ENCODE results near the gene GRP. TPM values are rescaled to one million over a fixed set of nuclear protein-coding genes. Genes with fewer than 3 reads are reported as not detected.

GRP gene
- polyA plus RNA-seq, 3 donors, result not detected

- Histone ChIP-seq H3K4me2 (replicated peaks; ENCODE audit: extremely low read depth, low read length, poor library complexity, severe bottlenecking) (no peak overlapping the region), H3K79me2 (ENCODE audit: insufficient read depth, low read length) (no peaks in the 10 kb centered on the region), H3K9me3 (replicated peaks in 1 of 2; ENCODE audit: control insufficient read depth in 1 of 2, insufficient read depth in 1 of 2, low read length in 2 of 2) (peaks cover 16 to 22% of the 10 kb centered on the region in 2 donors), H3K36me3 (replicated peaks in 1 of 2; ENCODE audit: control insufficient read depth in 1 of 2, insufficient read depth in 2 of 2, low read length in 2 of 2) (no peaks in the 10 kb centered on the region), H3K27ac (ENCODE audit: low read depth in 1 of 2, low read length in 2 of 2) (no peak overlapping the region), H2AFZ (ENCODE audit: insufficient read depth, low read depth, low read length, poor library complexity, severe bottlenecking) (no peak overlapping the region), H3K4me1 (ENCODE audit: control insufficient read depth in 1 of 2, insufficient read depth in 2 of 2, low read length in 2 of 2) (no peaks in the 10 kb centered on the region), H3K27me3 (ENCODE audit: control insufficient read depth in 2 of 2, insufficient read depth in 2 of 2, low read length in 2 of 2) (no peaks in the 10 kb centered on the region), H3K4me3 (replicated peaks in 1 of 3; ENCODE audit: low read depth in 2 of 3, low read length in 3 of 3) (no peak overlapping the region), H4K20me1 (ENCODE audit: insufficient read depth, low read length) (no peaks in the 10 kb centered on the region), H3K9ac (ENCODE audit: insufficient read depth, low read length, poor library complexity, severe bottlenecking) (no peak overlapping the region)
- H3K4me1 Mint-ChIP-seq, result no peaks in the 10 kb centered on the region
- H3K4me3 Mint-ChIP-seq, result no peak overlapping the region
- no peak for DNase-seq
- H3K36me3 Mint-ChIP-seq, result no peaks in the 10 kb centered on the region
- TF ChIP-seq CTCF (IDR thresholded peaks at IDR 0.05), result no peak
- no peak overlapping the region for H3K27ac Mint-ChIP-seq
- H3K27me3 Mint-ChIP-seq (ENCODE audit: low read depth in 3 of 3), result peaks cover 1 to 5% (median 2%) of the 10 kb centered on the region in 3 donors
- peaks cover 10 to 25% (median 19%) of the 10 kb centered on the region in 7 donors for H3K9me3 Mint-ChIP-seq
- intact Hi-C loops (cut with micrococcal nuclease), result no loop called here
- WGBS (ENCODE audit: insufficient coverage), result no CpG with 5 or more reads among the region's 4 CpGs
Observed at GRCh38 chr18:59177485-59177884, 42.5 kb upstream of the GRP start.

- 92% methylated on average over 3 of the region's 9 CpGs for WGBS (ENCODE audit: insufficient coverage)
- intact Hi-C loops (cut with micrococcal nuclease), result no loop called here
- no peak for TF ChIP-seq CTCF (IDR thresholded peaks at IDR 0.05)
- Mint-ChIP-seq H3K4me1 (no peaks in the 10 kb centered on the region), H3K27me3 (ENCODE audit: low read depth in 3 of 3) (peaks cover 4 to 7% (median 6%) of the 10 kb centered on the region in 3 donors), H3K4me3 (no peak overlapping the region), H3K27ac (no peak overlapping the region), H3K36me3 (no peaks in the 10 kb centered on the region), H3K9me3 (peaks cover 0 to 12% (median 7%) of the 10 kb centered on the region in 7 donors)
- no peaks in the 10 kb centered on the region for H3K4me1 ChIP-seq (ENCODE audit: control insufficient read depth in 1 of 2, insufficient read depth in 2 of 2, low read length in 2 of 2)
- peaks cover 5% of the 10 kb centered on the region in 2 donors for H3K9me3 ChIP-seq (replicated peaks in 1 of 2; ENCODE audit: control insufficient read depth in 1 of 2, insufficient read depth in 1 of 2, low read length in 2 of 2)
- H3K36me3 ChIP-seq (replicated peaks in 1 of 2; ENCODE audit: control insufficient read depth in 1 of 2, insufficient read depth in 2 of 2, low read length in 2 of 2), result no peaks in the 10 kb centered on the region
- no peaks in the 10 kb centered on the region for H4K20me1 ChIP-seq (ENCODE audit: insufficient read depth, low read length)
- no peaks in the 10 kb centered on the region for H3K27me3 ChIP-seq (ENCODE audit: control insufficient read depth in 2 of 2, insufficient read depth in 2 of 2, low read length in 2 of 2)
- H3K4me3 ChIP-seq (replicated peaks in 1 of 3; ENCODE audit: low read depth in 2 of 3, low read length in 3 of 3), result no peak overlapping the region
- H3K4me2 ChIP-seq (replicated peaks; ENCODE audit: extremely low read depth, low read length, poor library complexity, severe bottlenecking), result no peak overlapping the region
- no peak overlapping the region for H3K27ac ChIP-seq (ENCODE audit: low read depth in 1 of 2, low read length in 2 of 2)
- H3K79me2 ChIP-seq (ENCODE audit: insufficient read depth, low read length), result no peaks in the 10 kb centered on the region
- no peak overlapping the region for H2AFZ ChIP-seq (ENCODE audit: insufficient read depth, low read depth, low read length, poor library complexity, severe bottlenecking)
- no peak for DNase-seq
- H3K9ac ChIP-seq (ENCODE audit: insufficient read depth, low read length, poor library complexity, severe bottlenecking), result no peak overlapping the region
Observed at GRCh38 chr18:59180150-59180845, 39.7 kb upstream of the GRP start.

Measured in CD14-positive monocyte (primary cell).